Measurements from ENCODE around the gene MYOC. TPM values are rescaled to one million over a fixed set of nuclear protein-coding genes. Genes with fewer than 3 reads are reported as not detected.
"Not testable (repeated sequence)": the region's sequence is repeated elsewhere in the genome, so short reads cannot be mapped to it uniquely, and the experiment has no call there.

MYOC gene
- total and polyA plus RNA-seq, 5 experiments from 2014 or later = not detected

DNA sequence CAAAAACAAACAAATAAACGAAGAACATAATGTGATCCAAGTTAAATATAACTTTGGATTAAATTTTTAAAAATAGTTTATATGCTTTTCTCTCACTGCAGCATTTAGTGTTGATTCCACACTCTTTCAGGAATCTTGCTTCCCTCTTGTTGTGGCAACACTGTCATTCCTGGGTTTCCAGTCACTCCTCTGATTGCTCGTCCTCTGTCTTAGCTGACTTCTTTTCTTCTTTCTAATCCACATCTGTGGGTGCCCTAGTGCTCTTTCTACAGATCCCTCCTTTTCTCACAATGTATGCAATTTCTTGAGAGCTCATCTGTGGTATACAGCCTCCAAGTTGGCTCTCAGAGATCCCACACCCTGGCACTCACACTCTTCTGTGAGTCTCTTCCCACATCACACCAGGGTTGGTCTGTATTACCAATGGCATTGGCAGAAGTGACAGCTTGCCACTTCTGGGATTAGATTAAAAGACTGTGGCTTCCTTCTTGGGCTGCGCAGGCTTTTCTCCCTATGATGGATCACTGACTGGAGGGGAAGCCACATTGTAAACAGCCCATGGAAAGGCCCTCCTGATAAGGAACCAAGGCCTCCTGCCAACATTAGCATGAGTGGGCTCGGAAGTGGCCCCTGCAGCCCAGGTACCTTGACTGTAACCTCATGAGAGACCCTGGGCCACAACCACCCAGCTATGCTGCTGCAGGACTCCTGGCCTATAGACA, 11.5 kb upstream of the MYOC start:
- DNase-seq (no peak), ATAC-seq (no peak)
- Mint-ChIP-seq H3K4me3 (no peak overlapping the region), H3K27ac (no peak overlapping the region), H3K9me3 (no peaks in the 10 kb centered on the region), H3K36me3 (no peaks in the 10 kb centered on the region), H3K27me3 (peaks cover 0 to 2% (median 0%) of the 10 kb centered on the region in 5 donors), H3K4me1 (no peaks in the 10 kb centered on the region)
- POLR2A ChIA-PET = no interaction called here

GRCh38 chr1:171663036-171663853, 10.8 kb upstream of the MYOC start:
- POLR2A ChIA-PET = no interaction called here
- Mint-ChIP-seq H3K27ac (no peak overlapping the region), H3K4me1 (no peaks in the 10 kb centered on the region), H3K36me3 (no peaks in the 10 kb centered on the region), H3K4me3 (no peak overlapping the region), H3K9me3 (no peaks in the 10 kb centered on the region), H3K27me3 (peaks cover 0 to 1% (median 0%) of the 10 kb centered on the region in 5 donors)
- DNase-seq (no peak), ATAC-seq (no peak)

GRCh38 chr1:171661076-171661650, 8.7 kb upstream of the MYOC start:
- Mint-ChIP-seq H3K27ac (no peak overlapping the region), H3K27me3 (peaks cover 0 to 10% (median 5%) of the 10 kb centered on the region in 5 donors), H3K4me3 (no peak overlapping the region), H3K9me3 (no peaks in the 10 kb centered on the region), H3K36me3 (no peaks in the 10 kb centered on the region), H3K4me1 (no peaks in the 10 kb centered on the region)
- ATAC-seq = no peak
- POLR2A ChIA-PET = no interaction called here
- DNase-seq = no peak

- H3K27ac Mint-ChIP-seq, POLR2A ChIA-PET, H3K4me3 Mint-ChIP-seq, ATAC-seq, H3K36me3 Mint-ChIP-seq, DNase-seq, H3K9me3 Mint-ChIP-seq: not testable (repeated sequence)
- H3K27me3 Mint-ChIP-seq = peaks cover 8 to 50% (median 18%) of the 10 kb centered on the region in 5 donors
- H3K4me1 Mint-ChIP-seq = peaks cover 6 to 10% (median 10%) of the 10 kb centered on the region in 4 donors
These were observed 3.7 kb upstream of the MYOC start for GRCh38 chr1:171656206-171656605.

GRCh38 chr1:171655746-171656116, 3.2 kb upstream of the MYOC start:
- ATAC-seq (no peak), DNase-seq (no peak)
- peak overlapping the region in 6 of 10 donors; percentile 31 to 58 (median 38) for H3K4me3 Mint-ChIP-seq
- no peaks in the 10 kb centered on the region for H3K36me3 Mint-ChIP-seq
- H3K4me1 Mint-ChIP-seq = peaks cover 6 to 10% (median 10%) of the 10 kb centered on the region in 4 donors
- H3K27ac Mint-ChIP-seq = peak overlapping the region in 1 of 10 donors; percentile 29
- POLR2A ChIA-PET = no interaction called here
- peaks cover 8 to 51% (median 18%) of the 10 kb centered on the region in 5 donors for H3K27me3 Mint-ChIP-seq
- H3K9me3 Mint-ChIP-seq = no peaks in the 10 kb centered on the region

GRCh38 chr1:171654942-171655745, 2.7 kb upstream of the MYOC start:
- peak overlapping the region in 7 of 10 donors; percentile 20 to 58 (median 32) for H3K4me3 Mint-ChIP-seq
- peak; percentile 18 to 79 (median 48) for DNase-seq
- H3K4me1 Mint-ChIP-seq = peaks cover 6 to 10% (median 10%) of the 10 kb centered on the region in 4 donors
- POLR2A ChIA-PET = no interaction called here
- H3K36me3 Mint-ChIP-seq = no peaks in the 10 kb centered on the region
- no peaks in the 10 kb centered on the region for H3K9me3 Mint-ChIP-seq
- peaks cover 8 to 51% (median 18%) of the 10 kb centered on the region in 5 donors for H3K27me3 Mint-ChIP-seq
- H3K27ac Mint-ChIP-seq = peak overlapping the region in 1 of 10 donors; percentile 24
- ATAC-seq = peak; percentile 65 to 71

GRCh38 chr1:171654201-171654941, 1.9 kb upstream of the MYOC start:
- peaks cover 8 to 51% (median 18%) of the 10 kb centered on the region in 5 donors for H3K27me3 Mint-ChIP-seq

DNA sequence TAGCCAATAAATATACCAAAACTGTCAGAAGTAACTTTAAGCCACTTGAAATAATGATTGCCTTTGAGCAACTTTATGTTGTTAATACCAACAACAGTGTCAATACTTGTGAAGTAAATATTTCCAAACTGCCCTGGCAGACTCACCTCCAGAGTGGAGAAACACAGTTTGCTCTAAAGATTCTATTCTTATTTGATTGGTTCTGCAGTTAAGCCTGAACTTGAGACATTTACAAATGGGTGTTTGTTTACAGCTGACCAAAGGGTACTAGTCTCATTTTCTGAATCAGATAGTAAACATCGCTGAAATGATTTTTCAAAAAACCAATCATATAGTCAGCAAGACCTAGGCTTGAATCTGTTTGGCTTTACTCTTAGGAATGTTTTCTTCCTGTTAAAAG, 1.3 kb upstream of the MYOC start:
- no peak overlapping the region for H3K27ac Mint-ChIP-seq
- no peak overlapping the region for H3K4me3 Mint-ChIP-seq
- no peaks in the 10 kb centered on the region for H3K9me3 Mint-ChIP-seq
- H3K36me3 Mint-ChIP-seq = no peaks in the 10 kb centered on the region
- H3K4me1 Mint-ChIP-seq = peaks cover 6 to 10% (median 10%) of the 10 kb centered on the region in 4 donors
- no peak for ATAC-seq
- DNase-seq = no peak
- POLR2A ChIA-PET = no interaction called here
- peaks cover 8 to 51% (median 18%) of the 10 kb centered on the region in 5 donors for H3K27me3 Mint-ChIP-seq

More at GRCh38 chr1:171654201-171654941, 1.9 kb upstream of the MYOC start:
- POLR2A ChIA-PET = no interaction called here
- Mint-ChIP-seq H3K4me3 (no peak overlapping the region), H3K4me1 (peaks cover 6 to 10% (median 10%) of the 10 kb centered on the region in 4 donors), H3K27ac (no peak overlapping the region), H3K9me3 (no peaks in the 10 kb centered on the region), H3K36me3 (no peaks in the 10 kb centered on the region)
- no peak for ATAC-seq
- DNase-seq = no peak

DNA sequence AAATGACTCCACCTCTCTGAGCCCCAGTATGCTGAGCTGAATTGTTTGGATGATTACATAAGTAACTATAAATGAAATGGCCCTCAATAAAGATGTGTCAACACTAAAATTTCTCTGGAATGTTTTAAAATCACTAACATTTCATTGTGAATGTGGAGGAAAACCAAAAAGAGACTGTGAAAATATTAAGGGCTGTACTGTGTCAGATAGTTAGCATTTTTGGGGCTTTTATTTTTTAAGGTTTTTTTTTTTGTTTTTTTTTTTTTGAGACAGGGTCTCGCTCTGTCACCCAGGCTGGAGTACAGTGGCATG, 6.3 kb downstream of the MYOC start:
- no peak for DNase-seq
- no peaks in the 10 kb centered on the region for H3K9me3 Mint-ChIP-seq
- no peaks in the 10 kb centered on the region for H3K36me3 Mint-ChIP-seq
- H3K27ac Mint-ChIP-seq = no peak overlapping the region
- peaks cover 6 to 12% (median 7%) of the 10 kb centered on the region in 4 donors for H3K4me1 Mint-ChIP-seq
- peaks cover 0 to 4% (median 1%) of the 10 kb centered on the region in 5 donors for H3K27me3 Mint-ChIP-seq
- H3K4me3 Mint-ChIP-seq = no peak overlapping the region
- ATAC-seq = no peak
- POLR2A ChIA-PET = no interaction called here

- Mint-ChIP-seq H3K36me3 (no peaks in the 10 kb centered on the region), H3K4me3 (no peak overlapping the region), H3K27me3 (peaks cover 0 to 4% (median 1%) of the 10 kb centered on the region in 5 donors), H3K27ac (peak overlapping the region in 1 of 10 donors; percentile 10), H3K9me3 (no peaks in the 10 kb centered on the region), H3K4me1 (peaks cover 6 to 12% (median 7%) of the 10 kb centered on the region in 4 donors)
- DNase-seq (no peak), ATAC-seq (no peak)
- POLR2A ChIA-PET = no interaction called here
These were observed 6.8 kb downstream of the MYOC start for GRCh38 chr1:171645553-171646248.

GRCh38 chr1:171644805-171645483, 7.5 kb downstream of the MYOC start:
- peak overlapping the region in 1 of 10 donors; percentile 49 for H3K4me3 Mint-ChIP-seq

More at GRCh38 chr1:171644805-171645483, 7.5 kb downstream of the MYOC start:
- ATAC-seq = peak; percentile 85 to 96
- Mint-ChIP-seq H3K4me1 (peaks cover 6 to 12% (median 7%) of the 10 kb centered on the region in 4 donors), H3K27ac (peak overlapping the region in 1 of 10 donors; percentile 1), H3K27me3 (peaks cover 0 to 4% (median 1%) of the 10 kb centered on the region in 5 donors), H3K36me3 (no peaks in the 10 kb centered on the region), H3K9me3 (no peaks in the 10 kb centered on the region)
- DNase-seq = peak; percentile 24 to 74 (median 58)
- POLR2A ChIA-PET = interaction anchor here (1.0 kb wide), 1 partner anchor 887 kb away, joined by 4 read pairs; no protein-coding TSS in a partner anchor

Data from naive thymus-derived CD8-positive, alpha-beta T cell (primary cell).